DOHH2 (cell line): Measurements from ENCODE around the gene GALNT18.

Source experiments
- H3F3A ChIP-seq: fragments of 200-600 bp; sonication (generic), shearing (Covaris generic); 2 replicates; pipeline ENCODE4 v1.6.0; 2016; ENCODE audit warnings: antibody characterized with exemption, mild to moderate bottlenecking; ENCODE audit not compliant: control insufficient read depth, insufficient read depth
- H3K27ac ChIP-seq: fragments of 200-600 bp; sonication (generic); 2 replicates; pipeline ENCODE4 v1.5.1; 2014; ENCODE audit warnings: low read depth, mild to moderate bottlenecking, low read length, moderate library complexity
- H3K27me3 ChIP-seq: fragments of 200-600 bp; sonication (generic); 2 replicates; pipeline ENCODE4 v1.6.1; 2014; ENCODE audit warnings: mild to moderate bottlenecking, low read length, mixed read lengths; ENCODE audit not compliant: control insufficient read depth
- H3K36me3 ChIP-seq: fragments of 200-600 bp; sonication (generic); 2 replicates; pipeline ENCODE4 v1.6.1; 2014; ENCODE audit warnings: mild to moderate bottlenecking, low read length, moderate library complexity, mixed read lengths; ENCODE audit not compliant: control insufficient read depth
- H3K4me1 ChIP-seq: fragments of 200-600 bp; sonication (generic); 2 replicates; pipeline ENCODE4 v1.6.1; 2014; ENCODE audit warnings: mild to moderate bottlenecking, low read length, mixed read lengths; ENCODE audit not compliant: control insufficient read depth
- H3K4me2 ChIP-seq: fragments of 200-600 bp; sonication (generic); 2 replicates; pipeline ENCODE4 v1.6.0; 2014; ENCODE audit warnings: mild to moderate bottlenecking, low read length, moderate library complexity
- H3K4me3 ChIP-seq: fragments of 200-600 bp; sonication (generic); 2 replicates; pipeline ENCODE4 v1.5.1; 2014; ENCODE audit warnings: mild to moderate bottlenecking, low read length, mixed read lengths
- H3K79me2 ChIP-seq: fragments of 200-600 bp; sonication (generic); 2 replicates; pipeline ENCODE4 v1.6.1; 2014; ENCODE audit warnings: mild to moderate bottlenecking, low read length, mixed read lengths; ENCODE audit not compliant: control insufficient read depth
- H3K9me2 ChIP-seq: fragments of 200-600 bp; sonication (generic); replicated peaks from 2 replicates; pipeline ENCODE4 v1.6.1; 2014; ENCODE audit warnings: mild to moderate bottlenecking, low read length, mixed read lengths; ENCODE audit not compliant: control insufficient read depth
- H3K9me3 ChIP-seq: fragments of 200-600 bp; sonication (generic); 2 replicates; pipeline ENCODE4 v1.6.1; 2014; ENCODE audit warnings: antibody characterized with exemption, low read length, mixed read lengths; ENCODE audit not compliant: control insufficient read depth, insufficient read depth
- H4K20me1 ChIP-seq: fragments of 200-600 bp; sonication (generic); 2 replicates; pipeline ENCODE4 v1.6.0; 2014; ENCODE audit warnings: low read depth, mild to moderate bottlenecking, antibody characterized with exemption, low read length, moderate library complexity; ENCODE audit not compliant: control insufficient read depth, insufficient read depth
- EZH2phosphoT487 ChIP-seq: fragments of 200-600 bp; sonication (generic); IDR thresholded peaks from 2 replicates; pipeline ENCODE4 v1.6.1; 2017; ENCODE audit warnings: borderline replicate concordance, mild to moderate bottlenecking, antibody characterized with exemption, low read length, moderate library complexity, mixed read lengths
- TF ChIP-seq, protein P1 (sequence below): fragments of 200-600 bp; sonication (generic); IDR thresholded peaks from one replicate; pipeline ENCODE4 v1.5.1; 2014; ENCODE audit warnings: antibody characterized with exemption, mild to moderate bottlenecking, low read depth, low read length; ENCODE audit not compliant: poor library complexity, severe bottlenecking

Gene GALNT18

DNA sequence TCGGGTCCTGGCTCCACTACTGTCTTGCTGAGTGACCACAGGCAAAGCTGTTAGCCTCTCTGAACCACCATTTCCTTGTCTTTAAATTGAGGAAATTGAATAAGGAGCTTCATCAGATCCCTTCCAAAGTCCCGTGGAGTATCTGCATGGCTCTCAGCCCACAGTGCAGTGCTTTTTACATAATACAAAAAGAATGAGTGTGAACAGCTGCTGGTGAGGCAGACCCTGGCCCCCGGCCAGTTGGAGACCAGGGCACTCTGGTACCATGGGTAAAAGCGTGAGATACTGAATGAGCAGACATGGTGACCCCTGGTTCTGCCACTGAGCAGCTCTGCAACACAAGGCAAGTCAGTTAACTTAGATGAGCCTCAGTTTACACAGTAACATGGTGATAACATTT lies 86.8 kb downstream of the GALNT18 start:
- Histone ChIP-seq H3K27ac (no peak overlapping the region), H3K4me2 (no peak overlapping the region), H3K27me3 (no peaks in the 10 kb centered on the region), H3K79me2 (no peaks in the 10 kb centered on the region), H3K9me2 (no peaks in the 10 kb centered on the region), H3K4me1 (no peaks in the 10 kb centered on the region), H3K4me3 (no peak overlapping the region), H3K9me3 (no peaks in the 10 kb centered on the region), H3K36me3 (no peaks in the 10 kb centered on the region), H4K20me1 (no peaks in the 10 kb centered on the region), H3F3A (no peaks in the 10 kb centered on the region)
- TF ChIP-seq, protein P1, sequence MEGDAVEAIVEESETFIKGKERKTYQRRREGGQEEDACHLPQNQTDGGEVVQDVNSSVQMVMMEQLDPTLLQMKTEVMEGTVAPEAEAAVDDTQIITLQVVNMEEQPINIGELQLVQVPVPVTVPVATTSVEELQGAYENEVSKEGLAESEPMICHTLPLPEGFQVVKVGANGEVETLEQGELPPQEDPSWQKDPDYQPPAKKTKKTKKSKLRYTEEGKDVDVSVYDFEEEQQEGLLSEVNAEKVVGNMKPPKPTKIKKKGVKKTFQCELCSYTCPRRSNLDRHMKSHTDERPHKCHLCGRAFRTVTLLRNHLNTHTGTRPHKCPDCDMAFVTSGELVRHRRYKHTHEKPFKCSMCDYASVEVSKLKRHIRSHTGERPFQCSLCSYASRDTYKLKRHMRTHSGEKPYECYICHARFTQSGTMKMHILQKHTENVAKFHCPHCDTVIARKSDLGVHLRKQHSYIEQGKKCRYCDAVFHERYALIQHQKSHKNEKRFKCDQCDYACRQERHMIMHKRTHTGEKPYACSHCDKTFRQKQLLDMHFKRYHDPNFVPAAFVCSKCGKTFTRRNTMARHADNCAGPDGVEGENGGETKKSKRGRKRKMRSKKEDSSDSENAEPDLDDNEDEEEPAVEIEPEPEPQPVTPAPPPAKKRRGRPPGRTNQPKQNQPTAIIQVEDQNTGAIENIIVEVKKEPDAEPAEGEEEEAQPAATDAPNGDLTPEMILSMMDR: no peak
- no peak for TF ChIP-seq EZH2phosphoT487

DNA sequence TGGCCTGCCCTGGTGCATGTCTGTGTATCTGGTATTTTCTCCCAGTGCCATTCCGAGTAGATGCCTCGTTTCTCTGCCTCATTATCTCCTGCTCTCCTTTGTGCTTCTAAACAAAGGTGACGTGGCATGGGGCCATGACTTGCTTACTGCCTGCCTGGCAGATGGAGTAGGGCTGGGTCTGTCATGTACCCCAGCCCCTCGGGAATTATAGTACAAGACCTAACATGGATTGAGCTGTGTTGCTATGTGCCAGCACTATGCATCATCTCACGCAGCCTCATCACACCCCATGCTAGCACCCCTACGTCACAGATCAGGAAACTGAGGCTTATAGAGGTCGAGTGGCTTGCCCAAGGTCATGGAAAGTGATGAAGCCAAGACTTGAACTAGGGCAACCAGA lies 88.1 kb downstream of the GALNT18 start:
- Histone ChIP-seq H3K27me3 (no peaks in the 10 kb centered on the region), H3K9me2 (no peaks in the 10 kb centered on the region), H4K20me1 (no peaks in the 10 kb centered on the region), H3K4me1 (no peaks in the 10 kb centered on the region), H3K4me3 (no peak overlapping the region), H3K4me2 (no peak overlapping the region), H3K36me3 (no peaks in the 10 kb centered on the region), H3K79me2 (no peaks in the 10 kb centered on the region), H3K27ac (no peak overlapping the region), H3F3A (no peaks in the 10 kb centered on the region), H3K9me3 (no peaks in the 10 kb centered on the region)
- TF ChIP-seq, protein P1: no peak
- TF ChIP-seq EZH2phosphoT487: no peak

DNA sequence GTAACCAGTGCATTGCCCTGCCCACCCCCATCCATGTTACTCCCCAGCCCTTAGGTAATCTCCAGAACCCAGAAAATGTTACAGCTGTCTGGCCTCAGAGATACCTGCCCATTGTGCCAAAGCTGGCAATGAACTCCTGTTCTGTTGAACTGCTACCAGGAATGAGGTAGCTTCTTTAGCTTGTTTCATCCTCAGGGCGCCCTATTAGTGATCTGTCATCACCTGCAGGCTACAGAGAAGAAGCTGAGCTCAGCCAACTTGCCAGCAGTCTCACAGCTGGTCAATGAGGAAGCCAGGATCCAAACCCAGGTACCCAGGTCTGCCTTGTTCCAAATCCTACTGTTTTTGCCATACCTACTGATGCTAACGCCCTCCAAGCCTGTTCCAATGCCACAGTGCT lies 88.7 kb downstream of the GALNT18 start:
- H3K9me3 ChIP-seq: no peaks in the 10 kb centered on the region
- TF ChIP-seq, protein P1: no peak
- TF ChIP-seq EZH2phosphoT487: no peak
- H4K20me1 ChIP-seq: no peaks in the 10 kb centered on the region

DNA sequence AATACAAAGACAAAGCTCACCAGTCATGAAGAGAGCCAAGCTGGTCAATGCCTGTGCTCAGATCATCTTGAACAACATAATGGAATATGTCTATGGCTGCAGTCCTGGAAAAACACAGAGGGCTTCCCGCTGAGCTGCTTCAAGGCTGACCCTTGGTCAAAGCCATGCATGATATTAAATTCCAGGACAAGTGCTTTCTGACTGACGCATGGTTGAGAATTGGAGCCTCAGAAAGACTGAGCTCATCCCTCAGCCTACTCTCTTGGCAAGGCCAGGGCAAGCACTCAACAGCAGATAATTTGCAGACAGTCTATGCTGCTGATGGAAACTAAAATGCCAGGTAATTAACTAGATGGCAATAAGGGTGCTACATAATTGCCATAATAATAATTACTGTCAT lies 89.2 kb downstream of the GALNT18 start:
- Histone ChIP-seq H3K36me3 (no peaks in the 10 kb centered on the region), H4K20me1 (no peaks in the 10 kb centered on the region), H3K27me3 (no peaks in the 10 kb centered on the region), H3K9me2 (no peaks in the 10 kb centered on the region), H3K79me2 (no peaks in the 10 kb centered on the region), H3K4me3 (no peak overlapping the region), H3F3A (no peaks in the 10 kb centered on the region), H3K4me1 (no peaks in the 10 kb centered on the region), H3K9me3 (no peaks in the 10 kb centered on the region), H3K4me2 (no peak overlapping the region), H3K27ac (no peak overlapping the region)
- TF ChIP-seq, protein P1: no peak
- TF ChIP-seq EZH2phosphoT487: no peak

More for the DNA sequence above, 88.7 kb downstream of the GALNT18 start:
- H3K36me3 ChIP-seq: no peaks in the 10 kb centered on the region
- H3K4me3 ChIP-seq: no peak overlapping the region
- H3K9me2 ChIP-seq: no peaks in the 10 kb centered on the region
- no peak overlapping the region for H3K27ac ChIP-seq
- no peaks in the 10 kb centered on the region for H3K79me2 ChIP-seq
- no peaks in the 10 kb centered on the region for H3K4me1 ChIP-seq
- H3K4me2 ChIP-seq: no peak overlapping the region
- H3K27me3 ChIP-seq: no peaks in the 10 kb centered on the region
- H3F3A ChIP-seq: no peaks in the 10 kb centered on the region
